ENCODE measurements around the gene MANBA.
"Not testable (repeated sequence)": the region's sequence is repeated elsewhere in the genome, so short reads cannot be mapped to it uniquely, and the experiment has no call there.

Gene MANBA

GRCh38 chr4:102761906-102762305, 1.1 kb upstream of the MANBA start:
- DNase-seq = no peak

GRCh38 chr4:102761296-102761701, 531 bp upstream of the MANBA start:
- DNase-seq = peak in 17 of 56 donors; percentile 19 to 58 (median 45)

- DNase-seq = peak in 21 of 56 donors; percentile 12 to 80 (median 63)
Observed at GRCh38 chr4:102759831-102760644, 730 bp downstream of the MANBA start.

GRCh38 chr4:102758241-102759160, 2.3 kb downstream of the MANBA start:
- DNase-seq = no peak

GRCh38 chr4:102757681-102758080, 3.1 kb downstream of the MANBA start:
- DNase-seq = no peak

DNA sequence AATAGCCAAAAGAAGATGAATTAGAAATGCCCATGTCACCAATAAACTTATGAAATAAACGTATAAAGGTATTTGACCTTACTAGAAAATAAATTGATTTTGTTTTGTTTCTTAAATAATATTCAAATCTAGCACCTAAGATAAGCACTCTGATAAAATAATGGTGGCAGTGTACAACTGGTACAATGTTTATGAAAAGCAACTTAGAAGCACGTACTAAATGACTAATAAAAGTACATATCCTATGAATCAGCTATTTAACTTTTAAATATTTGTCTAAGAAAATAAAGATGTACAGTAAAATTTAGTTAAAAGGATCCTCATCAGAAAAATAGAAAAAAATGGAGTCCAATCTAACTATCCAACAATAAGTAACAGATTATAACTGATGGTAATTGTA, 6.7 kb downstream of the MANBA start:
- no peak for DNase-seq

DNA sequence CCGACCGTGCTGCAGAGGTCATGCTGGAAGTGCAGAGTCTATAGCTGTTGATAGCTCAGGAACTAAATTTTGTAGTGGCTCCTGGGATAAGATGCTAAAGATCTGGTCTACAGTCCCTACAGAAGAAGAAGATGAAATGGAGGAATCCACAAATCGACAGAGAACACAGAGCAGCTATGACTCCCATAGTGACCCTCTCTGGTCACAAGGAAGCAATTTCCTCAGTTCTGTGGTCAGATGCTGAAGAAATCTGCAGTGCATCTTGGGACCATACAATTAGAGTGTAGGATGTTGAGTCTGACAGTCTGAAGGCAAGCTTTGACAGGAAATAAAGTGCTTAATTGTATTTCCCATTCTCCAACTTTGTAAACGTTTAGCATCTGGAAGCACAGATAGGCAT, 8.8 kb downstream of the MANBA start:
- DNase-seq = no peak

DNA sequence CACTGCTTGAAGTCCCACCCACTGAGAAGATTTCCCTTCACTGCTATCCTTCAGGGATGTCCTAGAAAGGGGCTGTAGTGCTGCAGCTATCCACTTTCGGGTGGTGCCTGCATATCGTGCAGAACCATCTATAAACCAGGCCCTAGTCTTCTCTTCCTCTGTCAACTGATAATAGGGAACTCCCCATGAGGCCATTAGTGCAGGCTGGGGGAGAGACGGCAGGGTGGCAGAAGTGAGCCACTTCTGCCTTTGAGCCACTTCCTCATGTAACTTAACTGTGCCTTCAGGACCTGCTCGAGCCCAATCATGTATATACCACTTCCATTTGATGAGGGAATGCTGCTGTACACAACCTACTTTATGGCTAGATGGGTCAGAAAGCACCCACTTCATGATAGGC, 17.4 kb downstream of the MANBA start:
- peak in 1 of 56 donors; percentile 13 for DNase-seq

DNA sequence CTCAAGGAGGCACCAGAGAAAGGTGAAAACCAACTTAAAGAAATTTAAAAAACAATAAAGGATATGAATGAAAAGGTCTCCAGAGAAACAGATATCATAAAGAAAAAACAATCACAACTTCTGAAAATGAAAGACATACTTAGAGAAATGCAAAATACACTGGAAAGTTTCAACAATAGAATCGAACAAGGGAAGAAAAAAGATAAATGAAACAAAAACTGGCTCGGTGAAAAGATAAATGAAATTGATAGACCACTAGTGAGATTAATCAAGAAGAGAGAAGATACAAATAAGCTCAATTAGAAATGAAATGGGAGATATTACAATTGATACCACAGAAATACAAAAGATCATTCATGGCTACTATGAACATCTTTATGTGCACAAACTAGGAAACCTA, 22.0 kb downstream of the MANBA start:
- DNase-seq = not testable (repeated sequence)

- no peak for DNase-seq
Observed at GRCh38 chr4:102736636-102737549, 23.9 kb downstream of the MANBA start.

- DNase-seq = no peak
Observed at GRCh38 chr4:102735582-102735981, 25.2 kb downstream of the MANBA start.

DNA sequence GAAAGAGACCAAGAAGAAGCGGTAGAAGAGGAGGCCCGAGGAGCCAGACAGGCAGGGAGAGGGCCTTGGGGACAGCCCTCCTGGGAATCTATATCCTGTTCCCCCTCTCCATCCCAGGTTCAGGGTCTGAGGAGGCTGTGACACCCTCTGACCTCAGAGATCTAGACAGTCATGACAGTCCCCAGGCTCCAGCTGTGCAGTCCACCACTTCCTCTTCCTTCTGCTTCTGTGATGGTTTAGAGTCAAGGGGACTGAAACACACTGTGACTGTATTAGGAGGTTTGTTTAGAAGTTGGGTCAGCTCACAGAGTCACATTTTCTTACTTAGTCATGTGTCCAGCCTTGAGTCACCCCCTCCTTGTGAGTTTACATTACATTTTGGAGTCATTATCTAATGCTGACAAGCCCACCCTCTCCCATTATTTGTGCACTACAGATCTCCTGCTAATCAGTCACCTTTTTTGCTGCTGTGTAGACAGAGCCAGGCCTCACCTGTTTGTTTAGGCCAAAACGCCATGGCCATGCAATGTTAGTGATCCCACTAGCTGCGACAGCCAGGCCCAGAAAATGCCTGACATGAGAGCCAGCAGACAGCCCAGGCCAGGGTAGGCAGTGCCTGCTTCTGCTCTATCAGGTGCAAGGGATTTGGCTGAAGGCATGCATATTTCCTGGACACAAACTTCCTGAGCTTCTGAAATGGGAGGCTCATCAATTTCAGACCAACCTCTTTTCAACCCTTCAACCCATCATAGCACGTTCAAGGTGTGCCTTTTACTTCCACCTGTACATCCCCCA, 26.0 kb downstream of the MANBA start:
- no peak for DNase-seq

DNA sequence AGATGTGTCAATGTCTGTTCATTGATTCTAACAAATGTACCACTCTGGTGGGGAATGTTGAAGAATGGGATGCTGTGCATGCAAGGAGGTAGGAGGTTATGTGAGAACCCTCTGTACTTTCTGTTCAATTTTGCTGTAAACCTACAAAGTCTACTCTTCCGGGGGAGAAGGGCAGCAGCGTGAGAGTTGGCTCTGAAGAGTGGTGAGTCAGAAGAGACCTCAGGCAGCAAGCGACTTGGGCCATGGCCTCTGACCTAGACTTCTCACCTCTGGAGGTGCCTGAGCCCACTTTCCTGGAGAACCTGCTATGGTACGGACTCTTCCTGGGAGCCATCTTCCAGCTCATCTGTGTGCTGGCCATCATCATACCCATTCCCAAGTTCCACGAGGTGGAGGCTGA, 26.7 kb downstream of the MANBA start:
- no peak for DNase-seq

GRCh38 chr4:102733084-102733483, 27.7 kb downstream of the MANBA start:
- no peak for DNase-seq

- DNase-seq = no peak
Observed at GRCh38 chr4:102732678-102733077, 28.1 kb downstream of the MANBA start.

DNA sequence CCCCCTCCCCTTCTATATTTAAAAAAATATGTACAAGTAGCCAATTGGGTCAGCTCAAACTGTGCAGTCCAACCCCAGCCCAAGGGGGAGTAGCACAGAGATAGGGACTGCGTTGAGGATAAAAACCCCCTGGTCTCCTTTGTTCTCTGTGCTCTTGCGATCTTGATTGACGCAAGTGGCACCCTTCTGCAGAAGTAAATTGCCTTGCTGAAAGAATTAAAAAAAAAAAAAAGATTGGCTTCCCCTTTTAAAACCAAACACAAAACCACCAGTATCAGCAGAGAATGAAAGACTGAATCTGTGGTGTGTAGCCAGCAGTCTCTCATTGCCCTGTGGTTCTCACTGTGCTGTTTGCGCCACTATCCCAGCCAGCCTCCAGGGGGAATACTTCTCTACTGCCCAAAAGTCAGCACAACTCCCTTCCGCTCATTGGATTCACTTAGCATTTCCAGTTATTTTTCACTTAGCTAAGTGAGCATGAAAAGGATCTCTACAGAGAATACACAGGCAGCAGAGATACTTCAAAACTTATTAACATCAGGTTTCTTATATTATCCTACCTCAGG, 29.7 kb downstream of the MANBA start:
- no peak for DNase-seq

DNA sequence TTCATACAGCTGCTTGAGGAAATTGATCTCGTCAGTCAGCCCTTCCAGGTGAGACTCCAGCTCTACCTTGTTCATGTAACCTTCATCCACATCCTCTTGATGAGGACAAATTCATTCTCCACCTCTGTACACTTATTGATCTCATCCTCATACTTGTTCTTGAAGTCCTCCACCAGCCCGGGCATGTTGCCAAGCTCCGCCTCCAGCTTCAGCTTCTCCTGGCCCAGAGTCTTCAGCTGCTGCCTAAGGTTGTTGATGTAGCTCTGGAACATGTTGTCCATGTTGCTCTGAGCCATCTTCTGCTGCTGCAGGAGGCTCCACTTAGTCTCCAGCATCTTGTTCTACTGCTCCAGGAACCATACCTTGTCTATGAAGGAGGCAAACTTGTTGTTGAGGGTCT, 31.3 kb downstream of the MANBA start:
- DNase-seq = not testable (repeated sequence)

DNA sequence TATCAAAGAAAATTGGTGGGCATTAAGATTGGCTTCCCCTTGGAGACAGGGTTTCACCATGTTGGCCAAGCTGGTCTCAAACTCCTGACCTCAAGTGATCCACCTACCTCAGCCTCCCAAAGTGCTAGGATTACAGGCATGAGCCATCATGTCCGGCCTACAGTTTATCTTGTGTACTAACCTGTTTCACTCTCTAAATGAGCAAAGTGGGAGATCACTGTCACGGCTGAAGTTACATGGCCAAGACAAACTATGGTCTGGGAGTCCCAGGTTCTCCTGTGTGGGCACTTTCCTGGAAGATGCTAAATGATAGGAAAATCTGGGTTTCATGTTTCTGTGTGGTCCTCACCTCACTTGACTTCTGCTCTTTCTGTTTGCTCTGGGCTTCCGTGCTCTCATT, 33.8 kb downstream of the MANBA start:
- DNase-seq = not testable (repeated sequence)

- no peak for DNase-seq
Observed at GRCh38 chr4:102726068-102726467, 34.7 kb downstream of the MANBA start.

DNA sequence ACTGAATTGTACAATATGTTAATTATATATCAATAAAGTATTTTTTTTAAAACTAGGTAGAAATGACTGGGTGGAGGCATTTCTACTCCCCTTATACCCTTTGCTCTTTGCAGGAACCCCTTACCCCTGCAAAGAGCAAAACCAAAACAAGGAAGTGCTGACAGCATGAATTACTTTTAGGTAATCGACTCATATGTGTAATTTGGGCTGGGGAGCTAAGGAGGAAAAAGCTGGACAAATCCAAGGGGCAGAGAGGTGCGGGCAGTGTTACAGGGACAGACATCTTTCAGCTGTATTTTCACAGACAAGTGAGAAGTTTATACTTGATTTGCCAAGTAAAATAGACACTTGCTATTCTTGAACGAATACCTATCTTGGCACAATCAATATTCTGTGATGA, 35.5 kb downstream of the MANBA start:
- no peak for DNase-seq
